NB4 (cell line): Measurements from ENCODE around the gene RSU1.

ENCODE experiments used
- POLR2A ChIP-seq: IDR thresholded peaks from 2 replicates; pipeline ENCODE4 v1.6.1; 2011; ENCODE audit warnings: mild to moderate bottlenecking; ENCODE audit not compliant: insufficient read length; ENCODE audit errors: extremely low read depth
- TF ChIP-seq, protein P1 (sequence below): IDR thresholded peaks from one replicate; pipeline ENCODE4 v1.5.1; 2012; ENCODE audit warnings: low read depth, low read length
- TF ChIP-seq, protein P2 (sequence below): IDR thresholded peaks from 2 replicates; pipeline ENCODE4 v1.6.1; 2011; ENCODE audit warnings: low read depth, low read length

DNA sequence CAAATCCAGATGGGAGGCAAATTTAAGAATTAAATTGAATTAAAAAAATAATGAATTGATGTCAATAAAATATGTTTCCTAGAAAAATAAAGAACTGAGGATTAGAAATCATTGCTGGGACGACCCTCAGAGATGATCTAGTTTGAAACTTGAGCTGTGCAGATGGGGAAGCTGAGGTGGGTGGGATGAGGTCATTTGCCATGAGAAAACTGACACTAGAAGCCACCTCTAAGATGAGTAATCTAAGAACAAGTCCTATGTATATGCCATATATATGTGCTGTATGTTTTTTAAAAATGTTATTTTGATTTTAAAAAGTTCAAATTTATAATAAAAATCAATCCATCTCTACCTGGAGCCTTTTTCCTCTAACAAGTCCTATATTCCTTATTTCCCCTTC lies 135.7 kb downstream of the RSU1 start:
- TF ChIP-seq POLR2A, result no peak
- TF ChIP-seq, protein P1, sequence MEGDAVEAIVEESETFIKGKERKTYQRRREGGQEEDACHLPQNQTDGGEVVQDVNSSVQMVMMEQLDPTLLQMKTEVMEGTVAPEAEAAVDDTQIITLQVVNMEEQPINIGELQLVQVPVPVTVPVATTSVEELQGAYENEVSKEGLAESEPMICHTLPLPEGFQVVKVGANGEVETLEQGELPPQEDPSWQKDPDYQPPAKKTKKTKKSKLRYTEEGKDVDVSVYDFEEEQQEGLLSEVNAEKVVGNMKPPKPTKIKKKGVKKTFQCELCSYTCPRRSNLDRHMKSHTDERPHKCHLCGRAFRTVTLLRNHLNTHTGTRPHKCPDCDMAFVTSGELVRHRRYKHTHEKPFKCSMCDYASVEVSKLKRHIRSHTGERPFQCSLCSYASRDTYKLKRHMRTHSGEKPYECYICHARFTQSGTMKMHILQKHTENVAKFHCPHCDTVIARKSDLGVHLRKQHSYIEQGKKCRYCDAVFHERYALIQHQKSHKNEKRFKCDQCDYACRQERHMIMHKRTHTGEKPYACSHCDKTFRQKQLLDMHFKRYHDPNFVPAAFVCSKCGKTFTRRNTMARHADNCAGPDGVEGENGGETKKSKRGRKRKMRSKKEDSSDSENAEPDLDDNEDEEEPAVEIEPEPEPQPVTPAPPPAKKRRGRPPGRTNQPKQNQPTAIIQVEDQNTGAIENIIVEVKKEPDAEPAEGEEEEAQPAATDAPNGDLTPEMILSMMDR, result no peak
- TF ChIP-seq, protein P2, sequence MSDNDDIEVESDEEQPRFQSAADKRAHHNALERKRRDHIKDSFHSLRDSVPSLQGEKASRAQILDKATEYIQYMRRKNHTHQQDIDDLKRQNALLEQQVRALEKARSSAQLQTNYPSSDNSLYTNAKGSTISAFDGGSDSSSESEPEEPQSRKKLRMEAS, result no peak
